ENCODE results near the gene MTG1.

The MTG1 gene

DNA sequence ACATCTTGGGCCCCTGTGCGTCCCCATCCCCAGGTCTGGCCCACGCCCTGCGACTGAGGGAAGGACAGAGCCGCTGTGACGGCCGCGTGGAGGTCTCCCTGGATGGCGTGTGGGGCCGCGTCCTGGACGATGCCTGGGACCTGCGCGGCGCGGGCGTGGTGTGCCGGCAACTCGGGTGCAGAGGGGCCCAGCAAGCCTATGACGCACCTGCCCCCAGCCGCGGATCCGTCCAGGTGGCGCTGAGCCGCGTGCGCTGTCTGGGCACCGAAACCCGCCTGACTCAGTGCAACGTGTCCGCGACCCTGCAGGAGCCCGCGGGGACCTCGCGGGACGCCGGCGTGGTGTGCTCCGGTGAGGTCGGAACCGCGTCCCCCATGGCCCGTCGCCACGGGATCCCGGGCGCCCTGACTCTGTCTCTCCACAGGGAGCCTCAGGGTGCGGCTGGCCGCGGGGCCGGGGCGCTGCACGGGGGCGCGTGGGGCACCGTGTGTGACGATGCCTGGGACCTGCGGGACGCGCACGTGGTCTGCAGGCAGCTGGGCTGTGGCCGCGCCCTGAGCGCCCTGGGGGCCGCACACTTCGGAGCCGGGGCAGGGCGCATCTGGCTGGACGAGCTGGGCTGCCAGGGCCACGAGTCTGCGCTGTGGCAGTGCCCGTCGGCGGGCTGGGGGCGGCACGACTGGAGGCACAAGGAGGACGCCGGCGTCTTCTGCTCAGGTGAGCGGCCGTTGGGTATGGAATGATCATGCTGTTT lies 65.7 kb downstream of the MTG1 start:
- Histone ChIP-seq H3F3A (ENCODE audit: low read depth) (no peaks in the 10 kb centered on the region), H2AFZ (ENCODE audit: low read length) (no peak overlapping the region), H3K4me2 (ENCODE audit: low read depth, low read length, poor library complexity, severe bottlenecking) (no peak overlapping the region), H4K20me1 (ENCODE audit: insufficient read depth, low read length, poor library complexity, severe bottlenecking) (peaks cover 11% of the 10 kb centered on the region), H3K9me3 (ENCODE audit: insufficient read depth, low read depth, low read length) (no peaks in the 10 kb centered on the region), H3K9me2 (replicated peaks; ENCODE audit: low read depth, low read length) (no peaks in the 10 kb centered on the region), H3K79me2 (ENCODE audit: insufficient read depth, low read length) (peaks cover 53% of the 10 kb centered on the region), H3K36me3 (ENCODE audit: insufficient read depth, low read length) (no peaks in the 10 kb centered on the region; the same call in 1 of the 2 replicates), H3K4me3 (ENCODE audit: low read length, poor library complexity, severe bottlenecking) (no peak overlapping the region), H3K9ac (ENCODE audit: low read depth, low read length, poor library complexity, severe bottlenecking) (no peak overlapping the region), H3K27me3 (ENCODE audit: insufficient read depth, low read length, poor library complexity, severe bottlenecking) (no peaks in the 10 kb centered on the region), H3K4me1 (ENCODE audit: insufficient read depth, low read length, poor library complexity, severe bottlenecking) (peaks cover 25% of the 10 kb centered on the region)
- no peak for TF ChIP-seq EZH2phosphoT487 (IDR thresholded peaks at IDR 0.05; ENCODE audit: borderline replicate concordance)
- TF ChIP-seq, protein P1, sequence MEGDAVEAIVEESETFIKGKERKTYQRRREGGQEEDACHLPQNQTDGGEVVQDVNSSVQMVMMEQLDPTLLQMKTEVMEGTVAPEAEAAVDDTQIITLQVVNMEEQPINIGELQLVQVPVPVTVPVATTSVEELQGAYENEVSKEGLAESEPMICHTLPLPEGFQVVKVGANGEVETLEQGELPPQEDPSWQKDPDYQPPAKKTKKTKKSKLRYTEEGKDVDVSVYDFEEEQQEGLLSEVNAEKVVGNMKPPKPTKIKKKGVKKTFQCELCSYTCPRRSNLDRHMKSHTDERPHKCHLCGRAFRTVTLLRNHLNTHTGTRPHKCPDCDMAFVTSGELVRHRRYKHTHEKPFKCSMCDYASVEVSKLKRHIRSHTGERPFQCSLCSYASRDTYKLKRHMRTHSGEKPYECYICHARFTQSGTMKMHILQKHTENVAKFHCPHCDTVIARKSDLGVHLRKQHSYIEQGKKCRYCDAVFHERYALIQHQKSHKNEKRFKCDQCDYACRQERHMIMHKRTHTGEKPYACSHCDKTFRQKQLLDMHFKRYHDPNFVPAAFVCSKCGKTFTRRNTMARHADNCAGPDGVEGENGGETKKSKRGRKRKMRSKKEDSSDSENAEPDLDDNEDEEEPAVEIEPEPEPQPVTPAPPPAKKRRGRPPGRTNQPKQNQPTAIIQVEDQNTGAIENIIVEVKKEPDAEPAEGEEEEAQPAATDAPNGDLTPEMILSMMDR (conservative IDR thresholded peaks at IDR 0.05; ENCODE audit: low read length): no peak

DNA sequence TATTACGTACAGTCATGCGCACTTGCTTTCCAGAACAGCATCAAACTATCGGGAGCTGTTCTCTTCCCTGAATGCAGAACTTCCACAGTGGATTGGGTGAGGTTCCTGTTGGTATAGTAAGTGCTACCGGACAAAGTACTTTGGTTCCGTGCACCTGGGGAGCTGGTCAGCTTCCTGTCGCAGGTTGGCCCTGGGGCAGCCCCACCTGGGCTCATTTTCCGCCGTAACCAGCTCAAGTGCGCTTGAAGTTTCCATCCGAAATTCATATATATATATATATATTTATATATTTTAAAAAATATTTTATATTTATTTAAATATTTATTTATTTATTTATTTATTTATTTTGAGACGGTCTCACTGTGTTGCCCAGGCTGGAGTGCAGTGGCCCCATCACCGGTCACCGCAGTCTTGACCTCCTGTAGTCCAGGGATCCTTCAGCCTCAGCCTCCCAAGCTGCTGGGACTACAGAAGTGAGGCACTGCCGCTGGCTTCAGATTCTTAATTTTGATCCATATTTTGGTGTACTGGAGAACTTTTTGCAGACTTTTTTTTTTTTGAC lies 66.3 kb downstream of the MTG1 start:
- Histone ChIP-seq H4K20me1 (ENCODE audit: insufficient read depth, low read length, poor library complexity, severe bottlenecking) (peaks cover 11% of the 10 kb centered on the region), H3K9me3 (ENCODE audit: insufficient read depth, low read depth, low read length) (no peaks in the 10 kb centered on the region), H3K79me2 (ENCODE audit: insufficient read depth, low read length) (peaks cover 46% of the 10 kb centered on the region), H3K27me3 (ENCODE audit: insufficient read depth, low read length, poor library complexity, severe bottlenecking) (no peaks in the 10 kb centered on the region), H3K4me1 (ENCODE audit: insufficient read depth, low read length, poor library complexity, severe bottlenecking) (peaks cover 20% of the 10 kb centered on the region), H3K9me2 (replicated peaks; ENCODE audit: low read depth, low read length) (no peaks in the 10 kb centered on the region), H3K36me3 (ENCODE audit: insufficient read depth, low read length) (no peaks in the 10 kb centered on the region; the same call in 1 of the 2 replicates), H3K4me3 (ENCODE audit: low read length, poor library complexity, severe bottlenecking) (no peak overlapping the region), H3K9ac (ENCODE audit: low read depth, low read length, poor library complexity, severe bottlenecking) (no peak overlapping the region), H3F3A (ENCODE audit: low read depth) (no peaks in the 10 kb centered on the region), H3K4me2 (ENCODE audit: low read depth, low read length, poor library complexity, severe bottlenecking) (no peak overlapping the region), H2AFZ (ENCODE audit: low read length) (no peak overlapping the region)
- no peak for TF ChIP-seq EZH2phosphoT487 (IDR thresholded peaks at IDR 0.05; ENCODE audit: borderline replicate concordance)
- TF ChIP-seq, protein P1 (conservative IDR thresholded peaks at IDR 0.05; ENCODE audit: low read length): no peak

DNA sequence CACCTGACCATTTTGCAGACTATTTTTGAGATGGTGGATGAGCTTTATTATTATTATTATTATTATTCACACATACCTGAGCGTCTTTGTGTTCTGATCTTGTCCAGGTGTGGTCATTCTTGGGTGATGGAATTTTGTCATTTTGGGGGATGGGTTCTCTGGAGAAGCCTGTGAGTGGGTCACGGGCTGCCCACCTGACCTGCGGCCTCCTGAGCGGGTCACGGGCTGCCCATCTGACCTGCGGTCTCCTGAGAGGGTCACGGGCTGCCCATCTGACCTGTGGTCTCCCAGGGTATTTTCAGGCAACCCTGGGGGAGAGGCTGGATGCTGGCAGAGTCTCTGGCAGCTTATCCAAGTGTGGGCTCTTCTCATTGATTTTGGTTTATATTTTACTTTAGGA lies 67.1 kb downstream of the MTG1 start:
- H3K79me2 ChIP-seq (ENCODE audit: insufficient read depth, low read length): peaks cover 39% of the 10 kb centered on the region
- H3K27me3 ChIP-seq (ENCODE audit: insufficient read depth, low read length, poor library complexity, severe bottlenecking): no peaks in the 10 kb centered on the region
- no peak overlapping the region for H3K9ac ChIP-seq (ENCODE audit: low read depth, low read length, poor library complexity, severe bottlenecking)
- H3K36me3 ChIP-seq (ENCODE audit: insufficient read depth, low read length): no peaks in the 10 kb centered on the region; the same call in 1 of the 2 replicates
- no peak overlapping the region for H3K4me2 ChIP-seq (ENCODE audit: low read depth, low read length, poor library complexity, severe bottlenecking)
- no peaks in the 10 kb centered on the region for H3K9me3 ChIP-seq (ENCODE audit: insufficient read depth, low read depth, low read length)
- no peak overlapping the region for H3K4me3 ChIP-seq (ENCODE audit: low read length, poor library complexity, severe bottlenecking)
- TF ChIP-seq, protein P1 (conservative IDR thresholded peaks at IDR 0.05; ENCODE audit: low read length): no peak
- no peak for TF ChIP-seq EZH2phosphoT487 (IDR thresholded peaks at IDR 0.05; ENCODE audit: borderline replicate concordance)
- peaks cover 8% of the 10 kb centered on the region for H4K20me1 ChIP-seq (ENCODE audit: insufficient read depth, low read length, poor library complexity, severe bottlenecking)
- H3K4me1 ChIP-seq (ENCODE audit: insufficient read depth, low read length, poor library complexity, severe bottlenecking): peaks cover 20% of the 10 kb centered on the region
- H2AFZ ChIP-seq (ENCODE audit: low read length): no peak overlapping the region
- no peaks in the 10 kb centered on the region for H3F3A ChIP-seq (ENCODE audit: low read depth)
- H3K9me2 ChIP-seq (replicated peaks; ENCODE audit: low read depth, low read length): no peaks in the 10 kb centered on the region

Measured in Loucy (cell line).